HG03139 (cell line): Measurements from ENCODE around the gene METTL4.
"Not testable (repeated sequence)": the region's sequence is repeated elsewhere in the genome, so short reads cannot be mapped to it uniquely, and the experiment has no call there.

Source experiments
- ATAC-seq: cut with Tn5 transposase; IDR thresholded peaks from one replicate; pipeline ENCODE4 v1.9.1; 2021; ENCODE audit not compliant: unreplicated experiment

Gene METTL4

DNA sequence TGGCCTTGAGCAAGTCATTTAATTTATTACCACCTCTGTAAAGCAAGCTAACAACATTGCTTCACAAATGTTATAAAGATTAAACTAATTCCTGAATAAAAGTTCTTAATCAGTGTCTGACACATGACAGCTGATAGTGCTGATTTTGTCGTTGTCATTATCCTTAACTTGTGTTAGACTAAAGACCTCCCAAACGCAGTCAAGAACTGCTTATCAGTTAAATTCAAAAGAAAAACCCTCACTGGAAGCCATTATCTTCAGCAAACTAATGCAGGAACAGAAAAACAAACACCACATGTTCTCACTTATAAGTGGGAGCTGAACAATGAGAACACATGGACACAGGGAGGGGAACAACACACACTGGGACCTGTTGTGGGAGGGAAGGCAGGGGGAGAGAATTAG is 46.5 kb downstream of the METTL4 start:
- ATAC-seq: not testable (repeated sequence)

DNA sequence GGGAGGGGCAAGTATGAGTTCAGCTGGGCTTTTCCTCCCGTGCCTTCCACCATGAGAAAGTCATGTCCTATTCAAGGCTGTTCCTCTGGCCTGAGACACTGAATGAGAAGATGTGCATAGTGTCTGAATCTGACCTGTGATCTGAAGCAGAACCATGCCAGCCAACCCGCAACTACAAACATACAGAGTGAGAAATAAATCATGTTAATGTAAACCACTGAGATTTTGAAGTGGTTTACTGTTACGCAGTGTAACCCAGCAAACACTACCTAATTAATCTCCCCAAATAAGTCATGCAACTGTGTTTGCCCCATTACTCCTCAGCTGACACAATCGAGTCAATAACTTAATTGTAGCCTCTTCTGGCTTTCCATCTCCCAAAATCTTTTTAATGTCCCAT is 49.2 kb downstream of the METTL4 start:
- ATAC-seq: no peak

DNA sequence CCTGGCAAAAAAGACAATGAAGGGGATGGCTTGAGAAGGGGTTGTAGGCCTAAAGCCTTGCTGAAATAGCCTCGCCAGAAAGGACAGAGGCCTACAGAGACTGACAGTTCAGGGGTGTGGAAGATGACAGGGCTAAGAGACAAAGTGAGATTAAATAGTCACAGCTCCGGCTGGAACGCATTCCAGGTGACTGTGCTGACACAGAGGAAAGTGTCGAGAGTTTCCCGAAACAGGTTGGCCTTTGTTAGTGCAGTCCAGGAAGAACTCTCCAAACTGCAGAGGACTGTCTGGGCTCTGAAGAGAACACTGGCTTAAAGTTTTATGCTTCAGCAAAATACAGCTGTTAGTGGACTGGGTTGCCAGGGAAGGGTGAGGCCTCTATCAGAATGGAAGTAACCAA is 52.8 kb downstream of the METTL4 start:
- ATAC-seq: no peak

DNA sequence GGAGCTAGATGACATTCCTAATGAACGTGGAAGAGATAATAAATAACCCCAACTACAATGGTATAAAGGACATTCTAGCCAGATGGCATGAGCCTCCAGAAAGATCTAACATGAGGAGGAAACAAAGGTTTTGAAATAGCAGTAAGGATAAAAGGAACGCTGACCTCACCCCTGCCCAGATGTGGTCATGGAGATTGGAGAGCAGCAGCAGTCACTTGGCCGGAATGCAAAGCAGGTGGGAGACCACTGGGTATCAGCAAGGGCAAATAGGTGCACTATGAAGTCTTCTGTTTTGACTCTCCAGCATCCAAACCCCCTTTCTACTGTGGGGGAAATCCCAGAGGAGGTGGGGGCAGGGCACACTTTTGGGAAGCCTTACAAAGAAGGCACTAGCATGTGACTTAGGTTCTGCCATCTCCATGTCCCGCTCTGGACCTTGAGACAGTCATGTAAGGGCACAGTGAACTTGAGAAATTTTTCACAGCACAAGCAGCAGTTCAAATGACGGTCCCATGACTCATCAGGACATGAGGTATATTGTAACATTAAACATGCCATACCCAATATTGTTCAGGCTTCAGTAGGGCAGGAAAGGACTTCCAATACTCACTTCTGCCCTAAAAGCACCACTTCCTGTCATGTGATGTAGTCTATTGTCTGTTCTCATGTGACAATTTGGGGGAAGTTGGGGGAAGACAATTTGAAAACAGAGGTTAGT is 55.2 kb downstream of the METTL4 start:
- no peak for ATAC-seq

DNA sequence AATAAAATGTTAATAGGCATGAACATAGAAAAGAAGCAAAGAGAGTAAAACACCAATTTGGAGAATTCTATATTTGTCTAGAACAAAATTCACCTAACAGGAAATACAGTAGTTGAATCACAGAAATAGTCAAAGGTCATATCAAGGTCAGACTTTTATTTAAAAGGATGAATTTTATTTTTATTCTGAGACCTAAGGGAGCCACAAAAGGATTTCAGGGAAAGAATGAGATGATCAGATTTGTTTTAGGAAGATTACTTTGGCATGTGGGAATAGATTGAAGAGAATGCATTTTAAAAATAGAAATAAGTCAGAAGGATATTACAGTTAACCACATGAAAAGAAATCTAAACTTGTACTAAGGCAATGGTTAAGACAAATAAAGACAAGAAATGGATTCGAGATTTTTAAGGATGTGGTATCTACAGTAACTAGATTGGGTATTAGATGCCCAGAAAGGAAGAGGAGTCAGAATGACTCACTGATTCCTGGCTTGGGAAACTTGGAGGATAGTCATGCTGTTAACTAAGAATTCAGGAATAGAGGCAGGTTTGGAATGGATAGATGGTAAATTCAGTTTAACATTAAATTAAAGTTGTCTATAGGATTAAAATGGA is 56.0 kb downstream of the METTL4 start:
- ATAC-seq: no peak

DNA sequence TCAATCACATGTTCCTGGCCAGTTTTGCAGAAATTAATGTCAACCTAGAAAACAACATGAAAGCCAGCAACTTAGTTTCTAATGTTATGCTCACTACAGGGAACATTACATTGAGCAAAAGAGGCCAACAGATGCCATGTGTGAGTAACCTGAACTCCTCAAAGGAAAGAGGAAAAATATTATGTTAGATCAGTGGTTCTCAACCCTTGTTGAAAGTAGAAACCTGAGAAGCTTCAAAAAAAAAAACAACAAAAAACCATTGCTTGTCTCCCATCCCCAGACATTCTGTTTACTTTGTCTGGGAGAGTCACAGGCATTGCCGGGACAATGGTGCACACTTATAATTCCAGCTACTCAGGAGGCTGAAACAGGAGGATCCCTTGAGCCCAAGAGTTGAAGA is 57.7 kb downstream of the METTL4 start:
- ATAC-seq: no peak

DNA sequence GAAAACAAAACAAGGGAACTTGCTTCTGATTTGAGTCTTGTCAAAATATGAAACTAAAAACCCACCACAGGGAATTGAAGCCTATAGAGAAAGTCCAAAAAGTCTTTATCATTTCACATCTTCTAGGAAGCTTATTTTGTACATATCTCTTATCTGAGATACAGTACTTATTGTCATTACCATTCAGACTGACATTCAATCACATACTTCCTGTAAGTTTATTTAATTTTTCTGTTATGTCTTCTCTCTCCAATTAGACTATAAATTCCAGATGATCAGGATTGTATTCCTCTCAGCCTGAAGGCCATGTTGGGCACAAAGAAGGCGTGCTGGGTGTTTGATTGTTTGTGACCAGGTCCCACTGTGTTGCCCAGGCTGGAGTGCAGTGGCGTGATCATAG is 59.2 kb downstream of the METTL4 start:
- no peak for ATAC-seq

DNA sequence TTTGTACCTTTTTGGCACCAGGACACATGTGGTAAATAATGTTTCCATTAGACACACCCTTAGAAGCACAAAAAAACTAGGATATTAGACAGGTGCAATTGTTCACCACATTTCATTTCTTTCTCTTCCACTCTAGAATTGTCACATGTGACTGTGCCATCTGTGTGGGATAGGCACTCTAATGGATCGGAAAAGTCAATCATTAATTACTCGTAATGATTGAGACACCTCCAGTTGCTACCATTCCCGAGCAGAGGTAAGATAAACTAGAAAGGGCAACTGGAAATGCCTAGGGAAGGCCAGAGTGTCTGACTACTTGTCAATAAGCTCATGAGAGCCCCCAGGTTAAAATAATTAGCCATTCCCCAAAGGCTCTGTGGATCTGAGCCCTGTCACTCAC is 59.9 kb downstream of the METTL4 start:
- no peak for ATAC-seq

DNA sequence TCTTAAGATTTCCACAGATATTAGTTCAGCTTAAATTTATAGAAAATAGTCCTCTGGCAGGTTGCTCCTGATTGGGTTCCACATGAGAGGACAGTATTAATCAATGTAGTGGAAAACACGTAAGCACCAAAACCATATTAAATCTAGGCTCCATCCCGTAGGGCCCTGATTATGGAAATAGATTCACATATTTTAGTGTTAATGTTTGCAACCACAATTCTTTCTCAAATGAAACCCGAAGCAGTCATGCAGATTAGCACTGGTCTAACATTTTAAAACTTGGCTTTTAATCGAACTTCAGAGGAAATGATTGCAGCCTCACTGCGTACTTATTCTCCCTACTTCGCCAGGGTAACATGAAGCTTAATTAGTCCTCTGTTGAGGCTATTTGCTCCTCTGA is 60.9 kb downstream of the METTL4 start:
- ATAC-seq: no peak

DNA sequence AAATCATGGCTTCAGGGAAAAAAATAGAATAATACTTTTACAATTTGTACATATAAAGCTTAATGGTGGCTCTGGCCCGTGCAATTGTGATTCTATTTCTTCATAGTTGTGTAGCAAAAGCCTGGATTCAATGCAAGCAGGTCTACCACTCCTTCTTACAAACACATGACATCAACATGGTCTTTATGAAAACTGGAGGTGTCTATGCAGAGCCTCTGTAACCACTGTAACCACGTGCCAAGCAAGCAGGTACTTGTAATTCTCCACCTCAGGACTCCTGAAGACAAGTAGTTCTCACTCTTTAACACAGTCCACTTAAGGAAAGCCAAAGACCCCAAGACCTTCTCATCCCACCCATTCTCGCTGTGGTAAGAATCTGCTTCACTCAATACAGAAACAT is 62.6 kb downstream of the METTL4 start:
- ATAC-seq: no peak

DNA sequence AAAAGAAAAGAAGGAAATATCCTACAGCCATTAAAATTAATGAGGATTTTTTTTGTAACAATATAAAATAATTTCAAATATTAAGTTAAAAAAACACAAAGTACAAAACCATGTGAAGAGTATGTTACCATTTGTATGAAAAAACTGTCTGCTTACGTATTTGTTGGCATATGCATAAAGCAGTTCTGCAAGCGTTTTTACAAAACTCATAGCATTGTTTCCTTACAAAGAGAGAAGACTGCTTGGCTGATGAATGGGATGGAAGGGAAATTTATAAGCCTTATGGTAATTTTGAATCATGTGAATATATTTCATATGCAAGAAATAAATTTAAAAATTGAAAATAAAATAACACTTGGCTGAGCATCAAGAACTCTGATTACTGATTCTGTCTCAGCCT is 63.1 kb downstream of the METTL4 start:
- no peak for ATAC-seq

DNA sequence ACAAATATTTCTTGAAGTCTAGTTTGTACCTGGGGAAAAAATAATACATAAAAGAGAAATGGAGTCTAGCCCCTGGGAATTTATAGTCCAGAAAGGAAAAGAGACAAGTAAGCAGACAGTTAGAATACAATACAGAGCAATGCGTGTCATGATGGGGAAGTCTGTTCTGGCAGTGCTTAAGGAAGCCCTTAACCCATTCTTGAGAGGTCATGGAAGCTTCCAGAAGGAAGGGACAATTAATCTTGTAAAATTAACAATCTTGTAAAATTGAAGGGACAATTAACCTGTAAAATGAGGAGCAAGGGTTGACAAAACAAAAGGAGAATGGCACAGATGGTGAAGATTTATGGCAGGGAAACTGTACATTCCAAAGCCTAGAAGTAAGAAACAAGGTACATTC is 66.7 kb downstream of the METTL4 start:
- no peak for ATAC-seq

DNA sequence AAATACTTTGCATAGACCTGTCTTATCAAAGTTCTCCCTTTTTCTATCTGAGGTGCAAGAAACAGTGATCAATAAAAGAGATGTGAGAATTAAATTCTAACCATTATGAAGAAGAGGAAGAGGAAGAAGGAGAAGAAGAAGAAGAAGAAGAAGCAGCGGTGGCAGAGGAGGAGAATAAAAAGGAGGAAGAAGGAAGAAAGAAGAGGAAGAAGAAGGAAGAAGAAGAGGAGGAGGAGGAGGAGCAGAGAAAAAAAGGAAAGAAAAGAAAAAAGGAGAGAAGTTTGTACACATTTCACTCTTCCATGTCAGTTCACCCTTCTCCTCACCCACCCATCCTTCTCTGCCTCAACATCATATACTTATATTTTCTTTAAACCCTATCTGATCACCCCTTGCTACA is 68.4 kb downstream of the METTL4 start:
- no peak for ATAC-seq

DNA sequence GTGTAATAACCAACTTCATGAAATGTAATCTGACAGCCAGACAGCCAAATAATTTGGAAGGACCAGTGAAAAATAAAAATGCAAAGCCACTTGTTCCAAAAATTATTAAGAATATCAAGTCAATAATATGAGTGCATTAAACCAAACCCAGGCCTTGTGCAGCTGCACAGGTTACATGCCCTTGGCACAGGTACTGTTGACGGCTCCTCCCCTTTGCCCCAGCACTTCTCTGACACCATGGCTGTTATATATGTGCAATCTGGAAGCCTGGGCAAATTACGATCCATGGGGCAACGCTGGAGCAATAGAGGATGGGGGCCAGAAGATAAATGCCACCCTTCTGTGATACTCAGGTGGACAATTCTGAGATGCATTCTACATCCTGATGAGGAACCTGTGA is 68.9 kb downstream of the METTL4 start:
- ATAC-seq: no peak

DNA sequence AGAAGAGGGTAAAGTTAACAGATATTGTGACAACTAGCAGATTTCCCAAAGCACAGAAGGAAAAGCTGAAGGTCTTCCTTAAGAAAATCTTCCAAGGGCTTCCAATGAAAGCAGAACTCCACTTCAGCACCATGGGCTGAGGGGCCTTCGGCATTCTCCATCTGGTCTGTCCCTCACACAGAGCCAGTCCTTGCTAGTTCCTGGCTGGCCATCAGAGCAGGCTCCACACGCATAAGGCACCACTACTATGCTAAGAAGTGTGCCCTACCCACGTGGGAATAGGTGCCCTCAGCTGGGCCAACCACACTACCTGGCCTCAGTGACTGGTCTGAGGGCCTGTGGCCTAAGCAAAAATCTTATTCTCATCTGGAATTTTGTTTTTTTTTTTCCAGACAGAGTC is 73.5 kb downstream of the METTL4 start:
- ATAC-seq: no peak

DNA sequence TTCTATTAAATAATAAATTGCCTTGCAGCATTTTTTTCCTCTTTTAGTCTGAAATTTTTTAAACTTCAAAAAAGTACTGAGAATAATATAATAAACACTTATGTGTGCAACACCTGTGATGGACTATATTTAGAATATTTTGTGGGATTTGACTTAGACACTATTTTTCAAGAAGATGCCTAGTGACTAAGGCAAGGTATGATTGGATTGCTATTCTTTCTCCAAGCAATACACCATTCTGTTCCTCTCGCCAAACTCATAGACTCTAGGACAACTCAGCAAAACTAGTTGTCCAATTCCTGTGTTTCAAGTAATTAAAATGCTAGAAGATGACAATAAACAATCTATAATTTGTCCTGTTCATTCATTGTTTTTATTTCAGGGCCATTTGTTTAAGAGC is 75.9 kb downstream of the METTL4 start:
- no peak for ATAC-seq

DNA sequence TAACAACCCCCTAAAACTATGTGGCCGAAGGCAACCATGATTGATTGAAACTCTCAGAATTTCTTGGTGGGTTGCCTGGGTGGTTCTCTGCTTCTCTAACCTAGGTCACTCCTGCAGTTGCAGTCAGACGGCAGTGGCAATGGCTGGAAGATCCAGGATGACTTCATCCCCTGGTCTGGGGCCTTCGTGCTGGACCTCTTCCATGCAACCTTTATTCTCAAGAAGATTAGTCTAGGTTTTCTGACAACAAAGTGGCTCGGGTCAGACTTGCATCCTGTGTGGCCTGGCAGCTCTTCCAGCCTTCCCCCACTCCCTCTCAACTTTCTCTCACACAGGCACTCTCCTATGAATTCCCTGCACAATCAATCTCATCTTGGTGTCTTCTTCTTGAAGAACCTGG is 76.4 kb downstream of the METTL4 start:
- no peak for ATAC-seq
